HTR-8/SVneo (cell line): ENCODE measurements around the gene AKR1B1.
"Not testable (repeated sequence)": the region's sequence is repeated elsewhere in the genome, so short reads cannot be mapped to it uniquely, and the experiment has no call there.

Experiments used
- DNase-seq: peaks from one replicate; pipeline ENCODE4 v3.0.0; 2011; ENCODE audit warnings: low spot score, mixed read lengths; ENCODE audit not compliant: insufficient read length
- FAIRE-seq: peaks from 2 replicates; lab custom pipeline; 2011; peaks lifted over from hg19 to GRCh38; lab: Jason Lieb, UNC

Gene AKR1B1

DNA sequence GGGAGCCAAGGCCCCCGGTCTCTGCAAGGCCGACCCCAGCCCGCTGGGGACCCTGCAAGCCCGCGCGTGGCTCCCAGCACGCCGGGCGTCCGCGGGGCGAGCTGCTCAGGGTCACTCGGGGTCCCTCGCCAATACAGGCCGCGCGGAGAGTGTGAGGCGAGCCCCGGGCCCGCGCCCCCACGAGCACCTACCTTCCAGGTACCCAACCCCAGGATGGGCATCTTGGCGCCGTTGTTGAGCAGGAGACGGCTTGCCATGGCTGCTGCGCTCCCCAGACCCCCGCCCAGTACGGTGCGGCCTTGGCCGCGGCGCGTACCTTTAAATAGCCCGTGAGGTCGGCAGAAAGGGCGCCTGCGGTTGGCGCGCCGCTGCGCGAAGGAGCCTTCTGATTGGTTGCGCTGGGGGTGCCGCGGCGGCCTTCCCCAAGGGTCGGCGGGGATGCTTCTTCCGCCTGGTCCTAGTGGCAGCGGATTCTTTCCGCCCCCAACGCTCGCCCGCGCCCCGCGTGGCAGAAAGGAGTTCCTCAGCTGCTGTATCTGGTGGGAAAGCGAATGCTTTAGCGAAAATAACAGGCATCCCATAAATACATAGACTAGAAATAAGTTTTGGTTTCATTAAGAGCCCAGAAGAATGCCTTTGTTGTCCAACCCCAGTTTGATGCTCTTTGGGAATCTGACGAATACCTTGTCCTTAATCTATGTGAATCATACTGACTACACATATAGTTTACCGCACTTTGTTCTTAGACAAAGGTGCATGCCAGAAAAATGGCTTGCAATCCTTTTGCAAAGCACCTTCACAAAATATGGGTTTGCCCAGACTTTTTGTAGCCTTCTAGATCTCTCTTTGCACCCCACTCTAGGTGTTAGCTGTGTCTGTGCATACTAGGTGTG is at the start of gene AKR1B1:
AKR1B1 (minus strand) TSS at position 295 of the 893 bp plus-strand sequence; CDS start at position 257, 38 bp downstream.
- FAIRE-seq: no peak
- DNase-seq: peak; percentile 90

DNA sequence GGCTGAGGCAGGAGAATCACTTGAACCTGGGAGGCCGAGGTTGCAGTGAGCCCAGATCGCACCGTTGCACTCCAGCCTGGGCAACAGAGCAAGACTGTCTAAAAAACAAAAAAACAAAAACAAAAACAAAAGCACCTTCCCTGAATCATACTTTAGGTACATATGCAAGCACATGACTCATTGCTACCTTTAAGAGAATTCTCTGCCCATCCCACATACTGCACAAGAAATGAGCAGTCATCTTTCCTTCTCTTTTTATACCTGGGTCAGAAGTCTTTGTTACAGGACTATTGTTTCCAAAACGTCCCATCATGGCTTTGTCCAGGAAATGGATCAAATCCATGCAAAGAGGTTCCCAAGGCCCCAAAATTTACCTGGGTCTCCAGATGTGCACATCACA is 47.0 kb upstream of the AKR1B1 start:
- FAIRE-seq: no peak
- no peak for DNase-seq

DNA sequence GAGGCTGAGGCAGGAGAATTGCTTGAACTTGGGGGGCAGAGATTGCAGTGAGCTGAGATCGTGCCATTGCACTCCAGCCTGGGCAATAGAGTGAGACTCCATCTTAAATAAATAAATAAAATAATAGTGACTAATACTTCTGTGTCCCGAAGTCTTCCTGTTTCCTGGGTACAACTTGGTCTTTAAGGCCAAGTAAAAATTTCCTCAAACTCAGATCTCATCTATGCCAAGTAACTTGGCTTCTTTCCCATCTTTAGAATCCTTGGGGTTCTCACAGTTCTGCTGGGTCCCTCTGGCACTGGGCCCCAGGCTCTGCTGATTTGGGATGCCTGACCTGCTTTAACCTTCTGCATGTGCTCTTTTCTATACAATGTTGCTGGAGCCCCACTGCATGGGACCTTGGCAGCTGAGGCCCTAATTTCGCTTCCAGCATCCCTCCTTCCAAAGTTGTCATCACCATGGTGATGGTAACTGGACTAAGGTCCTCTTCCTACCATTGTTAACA is 45.8 kb upstream of the AKR1B1 start:
- no peak for DNase-seq

DNA sequence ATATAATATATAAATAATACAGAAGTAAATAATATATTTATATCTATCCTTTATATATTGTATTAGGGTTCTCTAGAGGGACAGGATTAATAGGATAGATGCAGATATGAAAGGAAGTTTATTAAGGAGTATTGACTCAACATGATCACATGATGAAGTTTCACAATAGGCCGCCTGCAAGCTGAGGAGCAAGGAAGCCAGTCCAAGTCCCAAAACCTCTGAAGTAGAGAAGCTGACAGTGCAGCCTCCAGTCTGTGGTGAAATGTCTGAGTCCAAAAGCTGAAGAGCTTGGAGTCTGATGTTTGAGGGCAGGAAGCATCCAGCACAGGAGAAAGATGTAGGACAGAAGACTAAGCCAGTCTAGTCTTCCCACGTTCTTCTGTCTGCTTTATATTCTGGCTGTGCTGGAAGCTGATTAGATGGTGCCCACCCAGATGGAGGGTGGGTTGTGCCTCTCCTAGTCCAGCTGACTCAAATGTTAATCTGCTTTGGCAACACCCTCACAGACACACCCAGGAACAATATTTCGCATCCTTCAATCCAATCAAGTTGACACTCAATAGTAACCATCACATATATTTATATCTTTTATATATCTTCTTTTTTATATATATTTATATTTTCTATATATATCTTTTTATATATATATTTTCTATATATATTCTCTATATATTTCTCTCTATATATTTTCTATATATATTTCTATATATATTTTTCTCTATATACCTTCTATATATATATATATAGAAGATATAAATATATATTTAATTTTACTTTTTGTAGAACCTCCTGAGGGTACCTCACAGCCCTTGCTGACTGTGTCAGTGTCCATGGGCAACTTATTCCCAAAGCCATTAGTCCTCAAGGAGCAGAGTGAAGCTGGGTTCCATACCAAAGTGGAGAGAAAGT is 43.8 kb upstream of the AKR1B1 start:
- FAIRE-seq (no peak), DNase-seq (no peak)

More for the DNA sequence above, 45.8 kb upstream of the AKR1B1 start:
- FAIRE-seq: no peak

DNA sequence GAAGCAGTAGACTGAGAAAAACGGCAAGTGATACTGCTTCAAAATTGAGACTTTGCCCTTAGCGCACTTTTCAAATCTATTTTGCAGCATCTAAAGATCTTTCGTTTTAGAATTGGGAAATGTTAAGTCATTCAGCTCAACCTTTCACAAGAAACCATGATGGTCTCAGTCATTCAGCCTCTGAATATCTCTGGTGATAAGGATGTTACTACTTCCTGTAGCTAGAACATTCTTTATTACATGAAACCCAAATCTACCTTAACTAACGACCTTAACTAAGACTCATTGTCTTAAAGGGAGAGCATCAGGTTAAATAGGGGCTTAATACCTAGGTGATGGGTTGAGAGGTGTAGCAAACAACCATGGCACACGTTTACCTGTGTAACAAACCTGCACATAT is 42.1 kb upstream of the AKR1B1 start:
- DNase-seq: no peak
- no peak for FAIRE-seq

DNA sequence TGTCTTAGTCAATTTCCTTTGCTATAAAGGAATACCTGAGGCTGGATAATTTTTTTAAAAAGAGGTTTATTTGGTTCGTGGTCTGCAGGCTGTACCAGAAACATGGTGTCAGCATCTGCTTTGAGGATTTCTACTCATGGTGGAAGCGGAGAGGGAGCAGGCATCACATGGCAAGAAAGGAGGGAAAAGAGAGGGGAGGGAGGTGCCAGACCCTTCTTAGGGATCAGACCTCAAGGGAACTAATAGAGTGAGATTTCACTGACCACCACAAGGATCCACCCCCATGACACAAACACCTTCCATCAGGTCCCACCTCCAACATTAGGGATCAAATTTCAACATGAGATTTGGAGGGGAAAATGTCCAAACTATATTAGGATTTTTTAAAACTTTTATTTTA is 41.5 kb upstream of the AKR1B1 start:
- FAIRE-seq (no peak), DNase-seq (no peak)

DNA sequence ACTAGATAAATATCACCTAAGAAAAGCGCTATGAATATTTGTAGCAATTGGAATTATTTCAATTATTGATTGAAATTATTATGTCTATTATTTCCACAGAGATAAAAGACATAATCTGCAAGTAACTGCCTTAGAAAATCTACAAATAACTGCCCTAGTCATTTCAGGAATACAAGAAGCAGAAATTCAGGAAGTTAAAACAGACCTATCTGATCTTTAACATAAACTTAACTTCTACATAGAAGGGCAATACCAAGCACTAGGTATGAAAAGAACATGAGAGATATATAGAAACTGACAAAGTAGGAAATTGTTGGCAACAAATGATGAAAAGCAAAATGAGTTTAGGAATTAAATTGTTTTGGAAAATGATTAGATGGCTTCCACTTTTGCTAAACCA is 36.6 kb upstream of the AKR1B1 start:
- no peak for DNase-seq
- FAIRE-seq: no peak

DNA sequence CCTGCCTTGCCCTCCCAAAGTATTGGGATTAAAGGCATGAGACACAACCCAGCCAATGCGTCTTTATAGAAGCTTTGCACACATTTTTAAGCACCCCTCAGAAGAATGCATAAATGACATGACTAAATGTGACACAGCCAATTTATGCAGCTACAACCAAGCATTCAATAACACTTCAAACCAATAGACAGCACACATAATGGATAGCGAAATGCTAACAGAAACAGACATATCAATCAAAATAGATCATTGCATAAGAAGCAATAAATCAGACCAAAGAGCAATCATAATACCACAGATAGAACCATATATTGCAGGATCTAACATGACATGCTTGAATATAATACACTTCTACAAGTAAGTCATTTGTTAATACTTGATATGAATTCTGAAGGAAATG is 34.2 kb upstream of the AKR1B1 start:
- FAIRE-seq: no peak
- no peak for DNase-seq

DNA sequence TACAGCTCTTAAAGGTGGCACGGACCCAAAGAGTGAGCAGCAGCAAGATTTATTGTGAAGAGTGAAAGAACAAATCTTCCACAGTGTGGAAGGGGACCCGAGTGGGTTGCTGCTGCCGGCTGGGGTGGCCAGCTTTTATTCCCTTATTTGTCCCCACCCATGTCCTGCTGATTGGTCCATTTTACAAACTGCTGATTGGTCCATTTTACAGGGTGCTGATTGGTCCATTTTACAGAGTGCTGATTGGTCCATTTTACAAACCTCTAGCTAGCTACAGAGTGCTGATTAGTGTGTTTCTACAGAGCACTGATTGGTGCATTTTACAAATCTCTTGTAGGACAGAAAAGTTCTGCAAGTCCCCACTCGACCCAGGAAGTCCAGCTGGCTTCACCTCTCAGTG is 28.8 kb upstream of the AKR1B1 start:
- not testable (repeated sequence) for FAIRE-seq, DNase-seq

DNA sequence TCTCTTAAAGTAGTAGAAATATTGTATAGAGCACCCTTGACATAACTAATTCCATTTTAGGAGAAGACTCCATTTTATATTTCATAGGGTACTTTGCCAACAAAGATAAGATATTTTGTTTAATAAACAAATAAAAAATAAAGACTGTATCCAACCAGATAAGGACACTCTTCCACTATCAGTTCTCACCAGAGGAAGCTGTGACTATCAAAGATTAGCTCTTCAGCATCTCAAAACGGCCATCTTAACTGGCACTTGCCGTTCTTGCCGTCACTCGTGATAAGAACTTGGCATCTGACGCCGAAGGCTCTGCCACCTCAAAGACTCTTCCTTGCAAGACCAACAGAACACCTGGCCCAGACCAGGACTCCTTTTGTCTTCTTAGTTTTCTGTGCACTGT is 26.3 kb upstream of the AKR1B1 start:
- no peak for FAIRE-seq
- no peak for DNase-seq

DNA sequence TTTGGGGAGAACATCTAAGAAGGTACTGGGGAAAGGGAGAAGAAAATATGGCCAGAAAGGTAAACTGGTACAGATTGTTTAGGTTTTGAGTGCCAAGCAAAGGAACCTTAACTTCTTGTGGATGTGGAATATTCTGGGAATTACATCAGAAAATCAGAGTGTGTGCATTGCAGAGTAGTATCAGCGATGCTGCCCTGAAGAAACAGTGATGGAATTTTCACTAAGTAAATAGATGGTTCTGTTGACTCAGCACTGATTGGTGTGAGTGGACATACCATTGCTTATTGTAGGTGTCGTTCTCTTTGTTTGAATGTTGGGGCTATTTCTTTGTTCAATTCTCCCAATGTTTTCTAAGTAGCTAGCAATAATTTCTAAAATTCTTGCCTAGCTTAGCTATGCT is 24.4 kb upstream of the AKR1B1 start:
- DNase-seq (no peak), FAIRE-seq (no peak)

DNA sequence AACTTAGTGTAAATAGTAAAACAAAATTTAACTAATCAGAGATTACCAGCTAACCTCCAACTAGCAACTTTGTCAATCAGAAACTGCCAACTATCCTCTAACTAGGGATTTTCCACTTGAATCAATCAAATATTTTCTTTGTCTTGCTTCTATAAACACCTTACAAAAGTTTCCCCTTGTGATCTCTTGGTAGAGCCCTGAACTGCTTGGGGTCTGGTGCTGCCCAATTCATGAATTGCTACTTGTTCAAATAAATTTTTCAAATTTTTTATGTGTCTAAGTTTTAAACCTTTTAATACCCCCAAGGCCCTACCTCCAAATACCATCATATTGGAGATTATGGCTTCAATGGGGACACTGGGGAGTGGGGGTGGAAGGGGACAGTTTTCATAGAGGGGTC is 24.0 kb upstream of the AKR1B1 start:
- DNase-seq: no peak
- no peak for FAIRE-seq

DNA sequence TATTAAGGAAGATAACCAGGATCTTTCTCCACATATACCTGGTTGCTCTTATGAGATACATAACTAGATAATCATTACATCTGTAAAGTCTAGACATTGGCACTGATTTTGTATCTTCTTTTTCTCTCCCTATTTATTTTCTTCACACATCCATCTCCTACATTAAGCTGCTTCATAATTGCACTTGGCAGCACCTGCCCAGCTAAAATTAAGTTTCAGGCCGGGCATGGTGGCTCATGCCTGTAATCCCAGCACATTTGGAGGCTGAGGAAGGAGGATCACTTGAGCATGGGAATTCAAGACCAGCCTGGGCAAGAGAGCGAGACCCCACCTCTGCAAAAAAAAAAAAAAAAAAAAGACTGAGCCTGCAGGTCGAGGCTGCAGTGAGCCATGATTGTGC is 22.3 kb upstream of the AKR1B1 start:
- DNase-seq (no peak), FAIRE-seq (no peak)

DNA sequence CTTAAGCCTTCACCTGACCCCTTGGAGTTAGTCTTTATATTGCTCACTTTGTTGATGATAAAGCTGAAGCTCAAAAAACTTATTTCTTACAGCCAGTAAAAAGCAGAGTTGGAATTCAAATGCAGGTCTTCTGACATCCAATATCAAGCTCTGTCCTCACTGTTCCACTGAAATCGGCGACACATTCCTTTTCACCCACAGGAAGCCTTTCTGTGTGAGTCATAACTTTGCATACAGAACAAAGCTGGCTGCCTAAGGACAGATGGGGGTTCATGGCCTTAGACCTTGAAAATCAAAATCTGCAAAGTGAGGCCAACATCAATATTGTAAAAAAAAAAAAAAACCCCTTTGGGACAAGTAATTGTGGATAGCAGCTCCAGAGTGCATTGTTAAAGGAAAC is 21.8 kb upstream of the AKR1B1 start:
- DNase-seq (peak; percentile 20), FAIRE-seq (no peak)

DNA sequence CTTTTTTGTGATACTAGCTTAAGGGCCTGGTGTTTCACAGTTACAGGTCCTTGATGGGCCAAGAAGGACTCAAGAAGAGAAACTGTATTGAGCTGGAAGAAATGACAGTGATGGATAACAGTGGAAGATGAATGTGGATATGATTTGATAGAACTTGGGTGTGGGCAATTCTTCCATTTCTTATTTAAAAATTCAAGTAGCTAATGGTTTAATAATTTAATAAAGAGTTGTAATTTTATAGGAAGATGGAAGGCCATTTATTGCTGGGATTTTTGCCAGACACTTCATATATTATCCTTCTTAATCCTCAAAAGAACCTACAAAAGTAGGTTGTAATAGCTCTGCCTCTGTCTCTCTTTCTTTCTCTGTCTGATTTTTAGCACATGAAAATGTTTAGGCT is 21.3 kb upstream of the AKR1B1 start:
- no peak for DNase-seq
- no peak for FAIRE-seq

DNA sequence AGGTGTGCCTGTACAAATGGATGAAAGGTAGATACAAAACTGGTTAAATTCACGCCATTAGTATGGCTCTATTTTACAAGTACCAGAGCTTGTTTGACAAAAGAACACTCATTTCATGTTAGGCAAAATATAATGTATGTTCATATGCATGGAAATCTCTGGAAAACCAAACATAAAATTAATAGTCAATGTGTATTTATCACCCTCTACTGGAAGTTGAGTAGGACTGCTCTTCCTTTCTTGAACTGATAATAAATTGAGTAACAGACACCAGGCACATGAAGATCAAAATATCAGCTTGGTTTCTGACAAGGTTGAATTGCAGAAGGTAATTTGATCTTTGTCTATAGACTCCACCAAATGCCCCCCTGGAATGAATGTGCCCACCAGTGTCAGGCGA is 19.8 kb upstream of the AKR1B1 start:
- no peak for DNase-seq
- no peak for FAIRE-seq

DNA sequence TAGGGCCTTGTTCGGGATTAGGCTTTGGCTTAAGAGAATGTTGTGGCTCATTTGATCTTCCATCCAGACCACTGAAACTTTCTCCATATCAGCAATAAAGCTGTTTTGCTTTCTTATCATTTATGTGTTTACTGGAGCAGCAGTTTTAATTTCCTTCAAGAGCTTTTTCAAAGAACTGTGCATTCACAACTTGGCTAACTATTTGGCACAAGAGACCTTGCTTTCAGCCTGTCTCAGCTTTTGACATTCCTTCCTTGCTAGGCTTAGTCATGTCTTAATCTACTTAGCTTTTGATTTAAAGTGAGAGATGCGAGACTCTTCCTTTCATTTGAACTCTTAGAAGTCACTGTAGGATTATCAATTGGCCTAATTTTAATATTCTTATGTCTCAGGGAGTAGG is 19.1 kb upstream of the AKR1B1 start:
- DNase-seq: no peak

DNA sequence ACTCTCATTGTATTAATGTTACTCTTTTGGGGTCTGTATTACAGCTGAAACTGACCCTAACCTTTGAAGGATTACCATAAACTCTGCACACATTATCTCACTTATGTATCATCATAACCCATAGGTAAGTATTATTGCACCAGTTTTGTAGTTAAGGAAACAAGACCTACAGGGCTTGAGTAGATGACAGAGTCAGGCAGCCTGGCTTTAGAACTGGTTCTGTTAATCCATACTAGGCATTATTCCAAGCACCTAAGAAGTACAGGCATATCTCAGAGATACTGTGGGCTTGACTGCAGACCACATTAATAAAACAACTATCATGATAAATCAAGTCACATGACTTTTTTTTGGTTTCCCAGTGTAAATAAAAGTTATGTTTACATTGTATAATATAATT is 17.1 kb upstream of the AKR1B1 start:
- no peak for FAIRE-seq
- DNase-seq: no peak

More for the DNA sequence above, 19.1 kb upstream of the AKR1B1 start:
- FAIRE-seq: no peak

DNA sequence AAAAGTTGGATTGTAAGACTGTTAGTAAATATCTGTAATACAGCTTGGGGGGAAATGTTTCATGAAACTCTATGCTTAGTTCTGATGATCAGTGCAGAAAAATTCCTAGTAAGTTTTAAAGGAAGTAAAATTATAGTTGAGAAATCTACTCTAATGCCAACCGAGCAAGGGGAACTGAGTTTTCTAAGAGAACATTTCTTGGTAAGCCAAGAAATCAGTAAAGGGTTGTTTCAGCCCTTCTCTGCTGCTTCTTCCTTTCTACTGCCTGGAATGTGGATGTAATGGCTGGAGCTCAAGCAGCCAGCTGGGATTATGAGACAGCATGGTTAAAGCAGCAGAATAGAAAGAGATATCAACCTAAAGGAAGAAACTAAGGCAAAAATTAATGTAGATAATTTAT is 15.9 kb upstream of the AKR1B1 start:
- no peak for FAIRE-seq
- no peak for DNase-seq

DNA sequence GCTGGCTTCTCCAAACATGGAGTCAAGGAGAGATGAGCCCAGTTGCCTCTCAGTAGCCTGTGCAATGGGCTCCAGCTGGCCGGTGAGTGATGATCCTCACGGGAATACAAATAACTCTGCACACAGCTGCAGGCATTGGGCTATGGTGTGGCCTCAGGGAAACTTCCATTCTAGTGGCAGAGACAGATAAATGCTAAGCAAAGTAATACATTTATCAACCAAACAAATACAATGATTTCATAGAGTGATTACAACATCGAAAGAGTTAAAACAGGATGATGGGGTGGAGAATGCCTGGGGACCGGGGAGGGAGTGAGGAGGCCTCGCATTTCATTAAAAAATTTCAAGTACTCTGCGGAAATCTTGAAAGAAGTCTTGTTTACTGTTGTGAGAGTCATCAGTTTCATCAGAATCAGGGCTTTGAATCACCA is 15.0 kb upstream of the AKR1B1 start:
- FAIRE-seq (no peak), DNase-seq (no peak)
